Measurements from ENCODE around the gene MYO1C.
"Not testable (repeated sequence)": the region's sequence is repeated elsewhere in the genome, so short reads cannot be mapped to it uniquely, and the experiment has no call there.

The MYO1C gene

DNA sequence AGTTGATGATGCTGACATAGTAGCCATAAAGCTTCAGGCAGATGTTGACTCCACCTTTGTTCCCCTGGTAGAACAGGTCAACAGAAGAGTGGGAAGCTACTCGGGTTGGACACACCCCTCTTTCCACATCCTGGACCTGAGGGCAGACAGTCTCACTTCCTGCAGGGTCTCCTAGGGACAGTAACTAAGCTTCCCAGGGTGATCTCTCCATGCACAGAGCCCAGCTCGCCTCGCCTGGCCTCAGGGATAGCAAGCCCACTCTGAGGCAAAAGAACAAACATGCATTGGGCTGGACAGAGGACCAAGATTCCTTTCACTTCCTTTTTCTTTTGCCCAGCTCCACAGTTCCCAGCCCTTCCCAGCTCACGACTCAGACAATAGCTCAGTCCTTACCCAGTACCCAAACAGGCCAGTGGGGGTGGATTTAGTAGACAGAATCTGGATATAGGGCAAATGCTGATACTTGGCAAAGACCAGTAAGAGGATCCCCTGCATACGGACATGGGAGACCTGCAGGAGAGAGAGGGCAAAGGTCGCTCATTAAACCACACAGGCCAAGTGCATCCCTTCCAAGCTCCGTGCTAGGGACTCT, 16.9 kb upstream of the MYO1C start:
- no peak for DNase-seq (ENCODE audit: low read depth in 3 of 3, low spot score in 1 of 3)

DNA sequence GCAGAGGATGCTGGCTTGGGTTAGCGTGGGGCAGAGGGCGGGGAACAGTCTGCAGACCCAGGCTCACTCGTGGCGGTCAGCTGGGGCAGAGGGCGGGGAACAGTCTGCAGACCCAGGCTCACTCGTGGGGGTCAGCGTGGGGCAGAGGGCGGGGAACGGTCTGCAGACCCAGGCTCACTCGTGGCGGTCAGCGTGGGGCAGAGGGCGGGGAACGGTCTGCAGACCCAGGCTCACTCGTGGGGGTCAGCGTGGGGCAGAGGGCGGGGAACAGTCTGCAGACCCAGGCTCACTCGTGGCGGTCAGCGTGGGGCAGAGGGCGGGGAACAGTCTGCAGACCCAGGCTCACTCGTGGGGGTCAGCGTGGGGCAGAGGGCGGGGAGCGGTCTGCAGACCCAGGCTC, 16.2 kb upstream of the MYO1C start:
- DNase-seq (ENCODE audit: low read depth in 3 of 3, low spot score in 1 of 3): not testable (repeated sequence)

DNA sequence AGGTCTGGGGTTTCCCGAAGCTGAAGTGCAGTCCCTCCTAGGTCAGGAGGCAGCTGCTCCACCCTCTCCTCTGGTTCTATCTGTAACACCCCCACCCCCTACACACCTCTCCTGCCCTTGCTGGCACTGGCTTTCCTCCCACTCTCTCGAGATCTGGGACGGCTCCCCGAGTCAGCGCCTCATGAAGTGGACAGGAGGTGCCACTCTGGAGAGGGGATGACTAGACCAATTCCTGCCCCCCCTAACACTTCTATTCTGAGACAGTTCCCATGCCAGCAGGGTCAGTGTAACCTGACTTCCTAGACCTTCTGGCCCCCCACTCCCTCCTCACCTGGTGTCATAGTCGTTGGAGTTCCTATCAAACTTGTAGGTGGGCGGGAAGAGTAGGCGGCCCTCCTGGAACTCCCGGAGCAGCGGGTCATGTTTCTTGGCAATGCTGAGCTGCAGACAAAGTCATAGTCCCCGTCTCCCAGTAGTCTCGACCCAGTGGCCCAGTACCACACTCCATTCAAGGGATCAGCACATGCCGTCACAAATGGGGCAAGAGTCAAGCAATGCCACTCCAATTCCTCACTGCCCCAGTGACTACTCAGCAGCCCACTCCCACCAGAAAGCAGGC, 14.3 kb upstream of the MYO1C start:
- DNase-seq (ENCODE audit: low read depth in 3 of 3, low spot score in 1 of 3): no peak

DNA sequence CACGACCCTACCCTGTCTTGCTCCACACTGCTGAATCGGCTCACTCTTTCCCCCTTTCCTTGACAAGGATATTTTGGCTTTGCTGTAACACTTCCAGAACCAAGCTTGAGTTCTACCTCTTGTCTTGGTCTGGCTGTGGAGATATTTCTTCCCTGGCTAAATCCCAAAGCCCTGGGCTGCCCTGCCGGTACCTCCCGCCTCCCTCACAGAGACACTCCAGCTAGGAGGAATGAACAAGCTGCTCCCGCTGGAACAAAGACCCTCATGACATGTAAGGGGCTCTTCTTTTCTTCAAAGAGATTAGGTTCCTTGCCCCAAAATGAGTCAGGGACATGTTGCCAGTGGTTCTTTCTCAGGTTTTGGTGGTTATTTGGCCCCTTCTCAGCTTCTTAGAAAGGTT, 13.1 kb upstream of the MYO1C start:
- DNase-seq (ENCODE audit: low read depth in 3 of 3, low spot score in 1 of 3): no peak

DNA sequence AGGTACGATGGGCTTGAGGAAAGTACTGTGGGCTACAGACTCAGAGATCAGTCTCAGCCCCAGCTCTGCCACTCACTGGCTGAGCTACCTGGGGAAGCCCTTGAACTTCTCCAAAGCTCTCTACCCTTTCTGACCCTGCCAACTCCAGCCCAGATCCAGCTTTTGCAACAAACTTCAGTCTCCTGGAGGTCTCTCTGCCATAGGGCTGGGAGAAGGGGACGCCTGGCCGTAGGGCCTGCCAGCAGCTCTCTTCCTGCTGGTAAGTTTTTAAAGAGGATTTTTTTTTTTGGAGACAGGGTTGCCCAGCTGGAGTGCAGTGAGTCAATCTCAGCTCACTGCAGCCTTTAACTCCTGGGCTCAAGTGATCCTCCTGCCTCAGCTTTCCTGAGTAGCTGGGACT, 12.4 kb upstream of the MYO1C start:
- DNase-seq (ENCODE audit: low read depth in 3 of 3, low spot score in 1 of 3): no peak

DNA sequence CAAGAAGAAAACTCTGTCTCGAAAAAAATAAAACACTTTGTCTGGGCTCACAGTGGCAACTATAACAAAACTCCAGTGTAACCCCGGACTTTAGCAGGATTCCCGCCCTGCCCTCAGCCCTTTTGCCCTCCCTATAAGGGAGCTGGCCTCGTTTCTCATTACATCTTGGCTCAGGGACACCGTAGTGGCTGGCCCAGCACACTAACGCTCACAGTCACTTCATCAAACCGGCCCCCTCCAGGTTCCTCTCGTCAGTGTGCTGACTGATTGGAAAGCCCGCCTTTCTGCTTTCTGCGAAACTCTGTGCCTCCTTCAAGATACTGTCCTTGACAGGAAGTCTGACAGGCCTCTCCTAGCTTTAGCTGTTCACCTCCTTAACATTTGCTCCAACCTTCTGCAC, 11.2 kb upstream of the MYO1C start:
- no peak for DNase-seq (ENCODE audit: low read depth in 3 of 3, low spot score in 1 of 3)

DNA sequence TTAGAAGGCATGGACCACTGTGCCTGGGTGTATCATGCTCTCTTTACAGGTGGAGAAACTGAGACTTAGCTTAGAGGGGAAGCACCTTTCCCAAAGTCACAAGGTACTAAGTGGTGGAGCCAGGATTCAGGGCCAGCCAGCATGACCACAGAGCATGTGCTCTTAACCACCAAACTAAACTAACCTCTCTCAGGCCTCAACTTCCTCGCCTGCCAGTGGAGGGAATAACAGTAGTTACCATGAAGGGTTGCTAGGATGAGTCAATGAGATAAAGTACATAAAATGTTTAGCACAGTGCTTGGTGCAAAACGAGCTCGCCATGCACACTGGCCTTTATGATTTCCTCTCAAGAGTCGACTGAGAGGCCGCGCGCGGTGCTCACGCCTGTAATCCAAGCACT, 6.4 kb upstream of the MYO1C start:
- DNase-seq (ENCODE audit: low read depth in 3 of 3, low spot score in 1 of 3): no peak

DNA sequence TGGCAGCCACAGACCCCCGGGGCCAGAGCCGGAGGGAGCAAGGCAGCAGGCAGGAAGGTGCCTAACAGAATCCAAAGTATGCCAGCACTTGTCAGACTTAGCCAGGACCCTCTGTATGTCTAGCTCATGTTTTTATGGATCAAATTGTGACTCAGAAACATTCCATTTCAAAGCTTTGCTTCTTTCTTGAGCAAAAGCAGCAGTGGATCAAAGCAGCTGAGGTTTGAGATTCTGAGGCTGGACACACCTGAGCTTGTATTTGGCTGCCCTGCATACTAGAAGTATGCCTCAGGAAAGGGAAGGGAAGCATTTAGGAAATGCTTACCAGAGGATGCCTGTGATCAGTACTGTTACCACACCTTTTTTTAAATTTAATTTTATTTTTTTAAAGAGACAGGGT, 5.7 kb upstream of the MYO1C start:
- no peak for DNase-seq (ENCODE audit: low read depth in 3 of 3, low spot score in 1 of 3)

DNA sequence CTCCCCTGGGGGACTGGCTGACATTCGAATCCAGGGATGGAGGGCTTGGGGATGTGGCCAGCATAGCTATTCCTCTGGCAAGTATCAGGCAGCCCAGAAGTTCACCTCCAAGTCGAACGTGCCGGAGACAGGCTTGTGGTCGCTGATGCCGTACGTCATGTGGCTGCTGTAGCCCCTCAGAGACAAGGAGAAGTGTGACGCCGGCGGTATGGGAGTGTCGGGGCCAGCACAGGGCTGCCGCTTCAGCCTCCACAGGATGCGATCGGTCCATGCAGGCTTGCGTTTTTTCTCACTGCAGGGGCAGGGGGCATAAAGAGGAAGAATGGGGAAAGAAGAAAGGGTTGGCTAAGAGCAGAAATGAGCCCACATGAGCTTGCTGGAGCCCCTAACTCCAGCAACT, 5.3 kb upstream of the MYO1C start:
- no peak for DNase-seq (ENCODE audit: low read depth in 3 of 3, low spot score in 1 of 3)

DNA sequence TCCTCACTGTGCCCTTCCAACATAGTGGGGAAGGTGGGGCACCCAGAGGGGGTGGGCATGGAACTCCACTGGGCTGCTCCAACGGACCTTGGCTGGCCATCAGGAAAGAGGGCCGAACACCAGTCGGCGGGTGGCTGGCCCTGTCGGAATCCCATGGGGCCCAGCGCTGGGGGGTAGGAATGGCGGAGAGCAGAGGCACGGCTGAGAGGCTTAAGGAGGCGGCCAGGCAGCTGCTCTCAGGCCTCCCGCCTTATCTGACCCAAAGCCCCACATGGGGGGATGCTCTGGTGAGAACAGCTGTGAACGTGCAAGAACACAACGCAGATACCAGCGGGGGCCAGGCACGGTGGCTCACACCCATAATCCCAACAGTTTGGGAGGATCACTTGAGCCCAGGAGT, 4.4 kb upstream of the MYO1C start:
- no peak for DNase-seq (ENCODE audit: low read depth in 3 of 3, low spot score in 1 of 3)

DNA sequence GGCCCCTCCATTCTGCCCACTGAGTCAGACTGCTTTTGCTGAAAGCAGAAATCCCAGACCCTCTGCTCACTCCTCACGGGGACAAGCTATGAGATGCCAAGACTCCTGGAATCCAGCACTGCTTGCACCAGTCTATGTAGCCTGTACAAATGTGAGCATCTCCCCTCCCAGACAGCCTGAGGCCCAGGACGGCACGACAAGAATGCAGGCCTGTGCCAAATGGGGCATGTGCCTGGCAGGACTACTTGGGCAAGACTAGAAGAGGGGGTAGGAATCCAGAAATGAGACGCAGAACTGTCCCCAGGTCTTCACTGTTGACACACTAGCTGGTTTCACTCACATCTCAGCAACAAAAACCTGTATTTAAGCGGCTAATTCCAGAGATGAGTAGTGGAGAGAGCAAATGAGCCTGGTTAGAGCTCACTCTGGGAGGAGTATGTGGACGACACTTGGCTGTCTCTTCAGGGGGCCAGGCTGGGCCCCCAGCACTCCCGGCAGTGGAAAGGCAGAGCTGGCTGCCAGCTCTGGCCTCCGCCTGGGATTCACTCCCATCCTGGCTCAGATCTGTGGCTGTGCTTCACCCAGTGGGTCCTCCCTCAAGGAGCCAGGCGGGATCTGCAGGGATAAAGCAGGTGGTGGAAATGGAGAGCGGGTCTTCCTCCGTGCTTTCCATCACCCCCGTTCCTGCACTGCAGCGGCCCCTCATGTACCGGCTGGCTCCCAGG, 2.9 kb upstream of the MYO1C start:
- DNase-seq (ENCODE audit: low read depth in 3 of 3, low spot score in 1 of 3): no peak

DNA sequence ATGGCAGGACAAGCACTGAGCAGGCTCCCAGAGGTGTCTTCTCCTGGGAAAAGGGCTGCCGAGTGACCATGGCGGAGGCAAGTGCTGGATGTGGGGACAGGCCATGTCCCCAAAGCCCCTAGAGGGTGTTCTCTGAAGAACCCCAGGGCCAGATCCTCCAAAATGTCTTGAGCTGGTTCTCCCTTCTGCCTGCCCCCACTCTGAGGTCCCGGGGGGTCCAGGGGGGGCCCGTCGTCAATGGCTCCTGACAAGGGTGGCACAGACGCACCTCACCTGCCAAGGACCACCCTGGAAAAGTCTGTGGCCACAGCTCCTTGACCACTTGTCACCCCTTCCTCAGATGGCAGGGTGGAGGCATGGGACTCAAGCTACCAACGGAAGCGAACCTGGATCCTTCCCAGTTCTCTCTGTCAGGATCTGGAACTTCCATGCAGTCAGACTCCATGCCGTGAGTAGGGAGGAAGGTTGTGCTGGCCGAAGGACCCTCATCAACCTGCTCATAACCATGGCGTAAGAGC, 2.3 kb upstream of the MYO1C start:
- no peak for DNase-seq (ENCODE audit: low read depth in 3 of 3, low spot score in 1 of 3)

DNA sequence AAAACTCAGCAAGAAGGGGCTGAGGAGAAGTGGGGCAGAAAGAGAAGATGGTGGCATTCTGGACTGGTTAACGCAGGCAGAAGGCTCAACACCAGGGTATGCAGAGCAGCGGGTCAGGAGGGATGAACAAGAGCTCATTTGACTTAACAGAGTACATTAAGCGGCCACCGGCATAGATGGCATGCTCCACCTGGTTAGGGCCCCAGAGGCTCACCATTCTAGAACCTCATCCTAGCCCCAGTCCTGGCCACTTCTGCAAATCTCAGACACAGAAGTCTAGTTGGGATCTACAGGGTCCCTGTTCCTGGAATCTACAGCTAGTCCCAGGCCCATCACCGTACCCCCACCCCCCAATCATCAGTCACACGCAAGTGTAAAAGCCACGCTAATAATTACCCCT, 1.7 kb upstream of the MYO1C start:
- DNase-seq (ENCODE audit: low read depth in 3 of 3, low spot score in 1 of 3): no peak

DNA sequence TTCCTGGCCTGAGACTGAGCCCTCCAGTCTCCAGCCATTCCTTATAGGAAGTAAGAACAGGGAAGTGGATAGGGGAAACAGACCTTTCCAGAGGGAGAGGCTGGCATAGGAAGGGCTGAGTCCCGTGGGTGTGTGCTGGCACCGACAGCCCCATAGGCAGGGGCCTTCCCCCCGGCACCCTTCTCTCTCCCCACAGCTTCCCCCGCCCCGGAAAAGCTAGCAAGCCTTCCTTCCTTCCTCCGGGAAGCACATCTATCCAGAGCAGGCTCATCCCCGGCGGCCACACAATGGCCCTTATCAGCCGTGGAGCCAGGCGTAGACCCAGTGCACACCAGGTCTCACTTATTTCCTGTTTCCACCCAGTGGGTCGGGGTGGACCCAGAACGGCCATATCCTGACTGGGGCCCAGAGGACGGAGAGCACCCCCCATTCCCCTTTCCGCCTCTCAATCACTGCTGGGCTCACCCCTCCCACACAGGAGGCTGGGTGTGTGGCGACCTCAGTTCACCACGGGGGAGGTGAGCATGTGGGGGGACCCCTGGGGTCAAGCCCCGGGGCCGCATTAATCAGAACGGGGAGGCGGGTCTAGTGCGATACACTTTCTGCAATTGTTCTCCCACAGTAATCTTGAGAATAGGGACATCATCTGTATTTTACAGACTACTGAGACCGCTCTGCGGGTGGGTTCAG, 950 bp upstream of the MYO1C start:
- DNase-seq (ENCODE audit: low read depth in 3 of 3, low spot score in 1 of 3): no peak

DNA sequence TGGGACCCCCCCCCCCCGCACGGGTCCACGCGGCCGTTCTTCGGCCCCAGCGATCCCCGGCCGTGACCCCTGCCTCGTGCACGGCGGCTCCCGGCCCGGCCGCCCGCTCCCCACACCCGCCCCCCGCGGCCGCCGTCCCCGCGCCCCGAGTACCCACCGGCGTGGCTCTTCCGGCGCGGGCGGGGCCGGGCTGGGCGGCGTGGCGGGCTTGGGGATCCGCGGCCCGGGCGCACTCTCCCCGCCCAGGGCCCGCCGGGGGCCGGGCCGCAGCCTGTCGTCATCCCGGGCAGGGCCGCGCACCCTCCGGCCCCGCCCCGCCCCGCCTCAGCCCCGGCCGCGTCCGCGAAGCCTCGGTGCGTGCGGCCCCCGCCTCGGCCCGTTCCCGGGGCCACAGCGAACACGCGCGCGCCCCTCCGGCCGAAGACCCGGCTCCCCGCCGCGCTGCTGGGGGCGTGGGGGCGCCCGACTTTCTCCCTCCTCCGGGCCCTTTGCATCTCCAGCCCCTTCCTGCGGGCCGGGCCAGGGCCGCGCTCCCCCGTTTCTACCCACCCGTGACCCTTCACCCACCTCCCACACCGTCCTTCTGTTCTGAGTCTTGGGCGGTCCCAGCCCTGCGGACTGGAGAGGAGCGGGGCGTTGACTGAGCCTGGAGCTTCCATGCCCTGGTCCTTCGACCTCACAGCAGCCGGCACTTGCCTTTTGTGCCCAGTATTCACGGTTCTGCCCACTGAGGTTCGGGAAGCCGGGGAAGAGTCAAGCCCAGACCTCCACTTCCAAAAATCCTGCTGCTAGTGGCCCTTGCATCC, 840 bp downstream of the MYO1C start:
- no peak for DNase-seq (ENCODE audit: low read depth in 3 of 3, low spot score in 1 of 3)

DNA sequence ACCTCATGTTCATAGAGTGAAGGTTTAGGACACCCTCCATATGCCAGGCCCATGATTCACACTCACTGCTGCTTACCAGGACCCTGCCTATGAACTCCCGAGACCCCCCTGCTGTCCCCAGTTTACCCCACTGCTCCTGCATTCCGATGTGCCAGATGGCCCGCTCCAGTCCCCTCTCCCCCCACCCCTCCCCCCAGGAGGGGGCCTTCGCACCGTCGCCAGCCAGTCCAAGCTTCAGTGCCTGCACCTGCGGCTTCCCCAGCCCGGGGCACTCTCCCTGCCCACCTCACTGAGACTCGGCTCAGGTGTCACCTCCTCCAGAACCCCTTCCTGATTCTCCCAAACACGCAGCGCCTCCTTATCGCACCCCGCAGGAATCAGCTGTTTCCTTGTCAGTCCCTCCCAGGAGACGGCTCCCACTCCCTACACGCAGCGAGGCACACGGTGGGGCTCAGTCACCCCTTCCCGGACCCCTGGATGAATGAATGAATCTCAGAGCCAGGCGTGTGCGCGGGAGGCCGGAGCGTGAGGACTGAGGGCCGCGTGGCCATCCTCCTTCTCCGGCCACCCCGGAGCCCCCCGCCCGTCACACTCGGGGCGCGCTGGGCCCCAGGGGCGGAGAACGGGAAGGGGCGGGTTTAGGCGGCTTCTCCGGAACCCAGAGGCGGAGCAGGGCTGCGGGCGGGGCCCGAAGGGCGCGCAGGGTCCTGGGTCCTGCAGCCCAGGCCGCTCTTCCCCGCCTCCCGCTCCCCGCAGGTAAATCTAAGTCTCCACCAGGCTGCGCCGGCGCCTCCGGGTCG, 1.6 kb downstream of the MYO1C start:
- DNase-seq (ENCODE audit: low read depth in 3 of 3, low spot score in 1 of 3): peak in 1 of 3 donors; percentile 47

DNA sequence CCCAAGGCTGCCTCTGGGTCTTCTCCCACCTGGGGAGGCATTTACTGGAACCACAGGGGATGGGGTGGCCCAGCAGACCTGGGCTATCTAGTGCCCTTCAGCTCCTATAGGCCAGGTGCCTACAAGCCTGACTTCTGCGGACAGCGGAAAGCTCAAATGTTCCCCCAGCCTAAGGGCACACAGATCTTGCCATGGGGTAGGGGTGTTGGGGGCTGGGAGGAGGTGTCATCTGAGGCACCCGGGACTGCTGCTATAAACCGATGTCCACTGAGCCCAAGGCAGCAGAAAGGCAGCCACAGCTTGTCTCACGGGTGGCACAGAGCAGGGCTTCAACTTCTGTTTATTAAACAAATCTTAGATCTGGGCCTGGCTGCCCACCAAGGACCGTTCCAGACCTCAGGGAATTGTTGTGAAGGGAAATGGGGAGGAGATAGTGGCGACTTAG, 3.6 kb downstream of the MYO1C start:
- DNase-seq (ENCODE audit: low read depth in 3 of 3, low spot score in 1 of 3): no peak

DNA sequence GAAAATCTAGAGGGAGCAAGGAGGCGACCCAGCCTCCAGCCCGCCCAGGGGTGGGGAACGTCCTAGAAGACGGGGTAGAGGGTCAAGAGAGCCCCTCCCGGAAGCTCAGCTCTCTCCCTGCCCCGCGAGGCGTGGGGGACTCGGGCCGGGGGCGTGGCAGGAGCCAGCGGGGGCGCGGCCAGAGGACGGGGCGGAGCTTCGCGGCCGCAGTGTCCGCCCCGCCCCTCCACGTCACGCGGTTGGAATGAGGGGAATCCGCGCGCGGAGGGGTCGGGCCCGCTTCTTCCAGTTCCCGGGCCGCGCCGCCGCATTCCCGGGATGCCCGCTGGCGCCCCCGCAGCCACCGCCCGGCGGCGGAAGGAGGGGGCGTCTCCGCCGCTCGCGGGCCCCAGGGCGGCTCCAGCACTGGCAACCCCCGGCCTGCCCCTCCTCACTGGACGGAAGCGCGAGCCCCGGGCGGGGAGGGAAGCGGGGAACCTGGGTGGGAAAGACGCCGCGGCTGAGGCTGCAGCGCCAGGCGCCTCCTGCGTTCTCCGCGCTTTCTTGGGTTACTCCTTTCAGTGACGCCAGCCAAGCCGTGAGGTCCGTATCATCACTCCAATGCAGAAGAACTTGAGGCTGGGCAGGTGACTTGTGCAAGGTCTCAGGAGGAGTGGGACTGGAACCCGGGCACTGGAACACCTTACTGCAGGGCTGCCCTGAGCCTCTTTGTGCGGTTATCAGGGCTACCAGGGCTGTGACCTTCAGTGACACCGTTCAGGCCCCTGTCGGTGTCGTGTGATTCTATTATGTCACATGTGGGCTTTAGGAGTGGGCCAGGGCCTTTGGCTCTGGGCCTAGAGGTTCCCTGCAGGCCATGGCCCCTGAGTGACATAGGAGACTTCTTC, 4.3 kb downstream of the MYO1C start:
- DNase-seq (ENCODE audit: low read depth in 3 of 3, low spot score in 1 of 3): peak; percentile 41 to 56 (median 50)

Data from stimulated activated CD4-positive, alpha-beta T cell treated with anti-CD3 and anti-CD28 coated beads, TNF-alpha, amount 100 ng/mL, for 1 hour (primary cell).